Limb (tissue), 2 donors: ENCODE measurements around the gene DPEP1.
"Not testable (repeated sequence)": the region's sequence is repeated elsewhere in the genome, so short reads cannot be mapped to it uniquely, and the experiment has no call there.

ENCODE experiments used
- DNase-seq, 2 donors: peaks; one replicate each; pipeline ENCODE4 v3.0.0-alpha.2; 2016; ENCODE audit errors: extremely low spot score in 2 of 2

DPEP1 gene

DNA sequence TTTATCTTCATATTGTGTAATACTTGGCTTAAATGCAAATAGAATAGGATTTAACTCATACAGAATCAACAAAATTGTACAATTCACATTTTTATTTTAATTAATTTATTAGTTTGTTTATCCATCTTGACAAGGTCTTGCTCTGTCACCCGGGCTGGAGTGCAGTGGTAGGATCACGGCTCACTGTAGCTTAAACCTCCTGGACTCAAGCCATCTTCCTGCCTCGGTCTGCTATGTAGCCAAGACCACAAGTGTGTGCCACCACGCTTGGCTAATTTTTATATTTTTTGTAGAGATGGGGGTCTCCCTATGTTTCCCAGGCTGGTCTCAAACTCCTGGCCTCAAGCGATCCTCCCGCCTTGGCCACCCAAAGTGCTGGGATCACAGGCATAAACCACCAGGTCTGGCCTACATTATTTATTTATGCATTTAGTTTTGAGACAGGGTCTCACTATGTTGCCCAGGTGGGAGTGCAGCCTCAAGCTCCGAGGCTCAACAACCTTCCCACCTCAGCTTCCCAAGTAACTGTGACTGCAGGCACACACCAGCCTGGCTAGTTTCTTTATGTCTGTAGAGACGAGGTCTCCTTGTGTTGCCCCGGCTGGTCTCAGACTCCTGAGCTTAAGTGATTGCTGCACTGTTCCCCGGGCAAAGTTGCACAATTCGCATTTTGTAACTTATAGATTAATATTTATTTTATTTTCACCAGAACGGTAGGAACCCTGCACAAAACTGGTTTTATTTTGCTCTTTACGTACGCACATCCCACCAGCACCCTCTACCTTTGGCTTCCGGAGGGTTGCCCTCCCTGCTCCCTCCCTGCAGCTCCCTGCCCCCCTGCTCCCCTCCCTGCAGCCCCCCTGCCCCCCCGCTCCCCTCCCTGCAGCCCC, 4.9 kb downstream of the DPEP1 start:
- DNase-seq: no peak

GRCh38 chr16:89619840-89620239, 6.4 kb downstream of the DPEP1 start:
- DNase-seq: no peak

DNA sequence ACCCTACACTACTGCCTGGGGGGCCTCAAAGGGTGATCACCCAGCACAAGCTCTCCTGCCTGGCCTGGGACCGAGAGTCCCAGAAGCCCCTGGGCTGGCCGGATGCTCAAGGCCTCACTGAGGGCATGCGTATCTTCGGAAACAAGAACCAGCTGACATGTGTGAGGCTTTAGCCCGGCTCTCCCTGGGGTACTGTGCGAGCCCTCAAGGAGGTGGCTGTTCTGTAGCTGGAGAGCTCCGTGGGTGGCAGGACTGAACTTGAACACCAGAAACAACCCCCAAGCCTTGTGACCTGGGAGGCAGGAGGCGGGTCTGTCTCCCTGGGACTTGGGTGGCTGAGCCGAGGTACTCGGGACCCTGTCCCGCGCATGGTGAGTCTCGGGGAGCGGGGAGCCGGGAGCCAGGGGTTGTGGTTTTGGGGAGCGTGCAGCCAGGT, 7.0 kb downstream of the DPEP1 start:
- DNase-seq: no peak

GRCh38 chr16:89621136-89621697, 7.8 kb downstream of the DPEP1 start:
- no peak for DNase-seq

- DNase-seq: no peak
These were observed 8.4 kb downstream of the DPEP1 start for GRCh38 chr16:89621698-89622409.

DNA sequence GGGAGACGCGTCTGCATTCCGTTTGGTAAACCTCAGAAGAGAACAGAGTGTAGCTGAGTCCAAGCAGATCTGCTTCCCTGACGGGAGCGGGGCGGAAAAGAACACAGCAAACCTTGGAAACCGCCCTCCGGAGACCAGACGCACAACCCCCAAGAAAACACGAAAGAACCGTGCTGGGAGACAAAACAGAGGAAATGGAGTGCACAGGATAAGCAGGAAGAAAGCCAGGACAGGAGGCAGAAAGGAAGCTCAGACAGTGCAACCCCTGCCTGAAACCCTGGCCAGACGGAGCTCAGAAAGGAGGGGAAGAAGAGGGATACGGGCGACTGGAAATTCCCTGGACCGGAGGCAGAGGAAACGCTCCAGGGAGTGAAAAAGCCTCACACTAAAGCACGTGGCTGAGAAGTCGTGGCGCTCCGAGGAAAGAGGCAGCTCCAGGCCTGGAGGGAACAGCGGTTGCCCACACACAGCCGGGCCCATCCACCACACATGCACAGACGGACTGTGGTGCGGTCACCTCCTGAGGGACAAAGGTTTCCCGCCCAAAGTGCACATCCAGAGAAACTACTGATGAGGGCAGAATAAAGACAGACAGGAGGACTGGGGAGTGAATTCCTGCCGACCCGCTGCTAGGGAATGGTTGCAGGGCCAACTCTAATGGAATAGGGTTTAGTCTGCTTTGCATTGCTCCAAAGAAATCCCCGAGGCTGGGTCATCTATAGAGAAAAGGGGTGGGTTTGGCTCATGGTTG, 10.2 kb downstream of the DPEP1 start:
- DNase-seq: no peak

DNA sequence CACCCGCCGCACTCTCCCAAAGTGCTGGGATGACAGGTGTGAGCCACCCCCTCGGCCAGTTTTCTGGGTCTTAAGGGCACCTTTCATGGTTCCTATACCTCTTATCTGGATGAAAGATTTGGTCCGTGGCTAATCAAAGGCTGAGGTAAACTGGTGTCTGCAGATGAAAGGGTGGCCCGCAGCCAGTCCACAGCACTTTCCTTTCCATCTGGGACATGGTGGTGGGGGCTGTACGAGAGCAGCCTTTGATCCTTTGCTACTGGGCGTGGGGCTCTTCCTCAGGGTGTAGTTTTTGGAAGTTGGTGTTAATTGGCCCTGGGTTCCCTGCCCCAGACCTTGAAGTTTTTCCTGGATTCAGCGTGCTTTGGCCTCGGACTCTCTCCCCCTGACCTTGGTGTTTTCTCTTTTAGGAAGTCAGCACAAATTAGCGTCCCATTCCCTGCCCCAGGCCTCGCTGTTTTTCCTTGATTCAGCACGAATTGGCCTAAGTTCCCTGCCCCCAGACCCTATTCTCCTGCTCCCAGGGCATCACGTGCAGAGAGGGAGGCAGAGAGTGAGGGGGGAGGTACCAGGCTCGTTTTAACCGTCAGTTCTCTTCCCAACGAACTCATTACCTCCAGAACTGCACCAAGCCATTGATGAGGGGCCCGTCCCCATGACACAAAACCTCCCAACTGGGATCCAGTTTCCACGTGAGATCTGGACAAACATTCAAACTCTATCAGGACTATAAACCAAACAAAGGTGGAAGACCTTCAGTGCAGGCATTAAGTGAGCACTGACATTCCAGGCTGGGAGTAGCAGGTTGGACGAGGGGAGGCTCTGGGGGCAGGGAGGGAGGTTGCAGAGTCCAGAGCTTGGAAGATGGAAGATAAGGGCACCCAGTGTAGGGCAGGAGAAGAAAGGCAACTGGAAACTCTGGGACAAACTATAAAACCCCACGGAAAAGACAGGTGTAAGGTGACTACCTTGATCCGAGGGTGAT, 11.6 kb downstream of the DPEP1 start:
- no peak for DNase-seq

DNA sequence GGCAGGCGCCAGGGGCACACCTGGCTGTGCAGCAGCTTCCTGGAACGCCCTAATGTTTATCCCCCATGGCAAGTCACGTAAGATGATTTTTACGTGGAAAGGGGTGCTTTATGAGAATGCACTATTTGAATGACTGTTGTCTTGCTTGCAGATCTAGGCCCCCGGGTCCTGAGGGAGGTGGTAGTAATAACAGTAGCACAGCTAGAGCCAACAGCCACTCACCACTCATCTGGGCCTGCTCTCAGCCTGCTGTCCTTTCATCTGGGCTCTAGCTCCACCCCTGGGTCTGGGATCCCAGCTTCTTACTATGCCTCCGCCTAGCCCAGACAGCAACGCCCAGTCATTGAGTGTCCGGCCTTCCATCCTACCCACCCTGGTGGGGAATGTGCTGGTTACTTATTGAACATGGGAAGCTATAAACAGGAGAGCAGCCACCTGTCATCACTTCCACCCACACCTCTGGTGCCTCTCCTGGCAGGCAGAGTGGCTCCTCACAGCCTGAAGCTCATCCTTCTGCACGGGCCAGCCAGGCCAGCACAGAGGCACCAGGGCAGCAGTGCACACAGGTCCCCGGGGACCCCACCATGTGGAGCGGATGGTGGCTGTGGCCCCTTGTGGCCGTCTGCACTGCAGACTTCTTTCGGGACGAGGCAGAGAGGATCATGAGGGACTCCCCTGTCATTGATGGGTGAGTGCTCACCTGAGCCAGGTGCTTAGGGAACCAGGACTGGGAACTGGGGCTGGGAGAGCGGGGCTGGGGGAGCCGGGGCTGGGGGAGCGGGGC, 16.6 kb downstream of the DPEP1 start:
- no peak for DNase-seq

GRCh38 chr16:89633064-89633631, 19.7 kb downstream of the DPEP1 start:
- no peak for DNase-seq

DNA sequence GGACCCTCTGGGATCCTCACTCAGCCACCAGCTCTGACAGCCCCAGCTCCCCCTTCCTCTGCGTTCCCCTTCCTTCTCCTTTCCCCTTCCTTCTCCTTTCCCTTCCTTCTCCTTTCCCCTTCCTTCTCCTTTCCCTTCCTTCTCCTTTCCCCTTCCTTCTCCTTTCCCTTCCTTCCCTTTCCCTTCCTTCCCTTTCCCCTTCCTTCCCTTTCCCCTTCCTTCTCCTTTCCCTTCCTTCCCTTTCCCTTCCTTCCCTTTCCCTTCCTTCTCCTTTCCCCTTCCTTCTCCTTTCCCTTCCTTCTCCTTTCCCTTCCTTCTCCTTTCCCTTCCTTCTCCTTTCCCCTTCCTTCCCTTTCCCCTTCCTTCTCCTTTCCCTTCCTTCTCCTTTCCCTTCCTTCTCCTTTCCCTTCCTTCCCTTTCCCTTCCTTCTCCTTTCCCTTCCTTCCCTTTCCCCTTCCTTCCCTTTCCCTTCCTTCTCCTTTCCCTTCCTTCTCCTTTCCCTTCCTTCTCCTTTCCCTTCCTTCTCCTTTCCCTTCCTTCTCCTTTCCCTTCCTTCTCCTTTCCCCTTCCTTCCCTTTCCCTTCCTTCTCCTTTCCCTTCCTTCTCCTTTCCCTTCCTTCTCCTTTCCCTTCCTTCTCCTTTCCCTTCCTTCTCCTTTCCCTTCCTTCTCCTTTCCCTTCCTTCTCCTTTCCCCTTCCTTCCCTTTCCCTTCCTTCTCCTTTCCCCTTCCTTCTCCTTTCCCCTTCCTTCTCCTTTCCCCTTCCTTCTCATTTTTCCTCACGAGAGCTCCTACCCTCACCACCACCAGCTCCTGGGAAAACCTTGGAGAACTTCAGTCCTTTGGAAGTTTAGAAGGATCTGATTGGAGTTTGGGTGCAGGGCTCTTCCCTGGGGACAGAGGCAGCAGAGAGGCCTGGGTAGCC, 21.3 kb downstream of the DPEP1 start:
- DNase-seq: not testable (repeated sequence)

DNA sequence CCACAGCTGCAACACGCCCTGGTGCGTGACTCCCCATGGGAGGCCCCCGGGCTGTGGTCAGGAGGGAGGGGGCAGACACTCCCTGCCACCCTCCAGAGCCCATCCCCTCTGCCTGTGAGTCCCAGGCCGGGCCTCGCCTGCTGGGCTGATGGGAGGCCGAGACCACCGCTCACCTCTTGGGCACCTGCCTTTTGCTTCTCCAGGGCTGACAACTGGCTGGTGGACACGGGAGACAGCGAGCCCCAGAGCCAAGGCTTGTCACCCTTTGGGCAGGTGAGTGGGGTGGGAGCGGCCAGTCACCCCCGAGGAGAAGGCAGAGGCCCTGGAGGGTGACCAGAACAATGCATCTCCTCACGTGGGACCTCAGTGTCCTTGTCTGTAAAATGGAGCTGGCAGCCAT, 23.2 kb downstream of the DPEP1 start:
- DNase-seq: no peak

- DNase-seq: no peak
These were observed 23.9 kb downstream of the DPEP1 start for GRCh38 chr16:89637379-89637778.

DNA sequence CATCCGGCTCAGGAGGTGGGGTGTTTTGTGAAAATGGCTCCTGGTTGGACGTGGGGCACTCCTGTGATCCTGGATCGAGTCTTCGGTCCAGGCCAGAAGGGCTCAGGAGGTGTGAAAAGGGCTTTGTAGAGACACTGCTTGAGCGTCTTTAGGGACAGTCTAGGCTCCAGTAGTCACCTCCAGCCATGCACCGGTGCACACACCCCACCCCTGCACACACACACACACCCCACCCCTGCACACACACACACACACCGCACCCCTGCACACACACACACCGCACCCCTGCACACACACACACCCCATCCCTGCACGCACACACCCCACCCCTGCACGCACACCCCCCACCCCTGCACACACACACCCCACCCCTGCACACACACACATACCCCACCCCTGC, 25.0 kb downstream of the DPEP1 start:
- DNase-seq: no peak

GRCh38 chr16:89639385-89639784, 25.9 kb downstream of the DPEP1 start:
- DNase-seq: no peak

DNA sequence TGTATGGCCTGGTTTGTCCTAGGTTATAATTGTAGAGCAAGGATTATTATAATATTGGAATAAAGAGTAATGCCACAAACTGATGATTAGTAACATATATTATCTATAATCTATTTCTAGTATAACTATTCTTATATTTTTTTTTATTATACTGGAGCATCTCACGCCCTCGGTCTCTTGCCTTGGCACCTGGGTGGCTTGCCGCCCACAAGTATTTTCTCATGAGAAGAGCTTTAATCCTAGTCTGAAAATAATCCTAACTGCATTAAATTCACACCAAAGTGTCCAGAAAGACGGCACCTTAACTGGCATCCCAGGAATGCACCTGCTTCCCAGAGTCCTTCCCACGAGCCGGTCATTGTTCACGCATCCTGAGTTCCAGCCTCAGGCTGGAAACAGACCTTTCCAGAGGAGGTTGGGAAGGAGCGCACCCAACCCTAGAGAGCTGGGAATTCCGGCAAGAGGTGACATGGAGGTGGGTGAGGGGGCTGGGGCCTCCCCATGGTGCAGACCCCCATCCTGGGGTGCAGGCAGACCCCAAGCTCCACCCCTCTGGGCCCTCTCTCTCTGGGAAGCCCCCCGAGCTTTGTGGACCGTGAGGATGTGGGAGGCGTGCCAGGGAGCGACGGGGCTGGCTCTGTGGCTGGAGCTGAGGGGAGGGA, 28.1 kb downstream of the DPEP1 start:
- DNase-seq: no peak

- DNase-seq: no peak
These were observed 29.1 kb downstream of the DPEP1 start for GRCh38 chr16:89642574-89642973.

GRCh38 chr16:89643769-89644300, 30.4 kb downstream of the DPEP1 start:
- DNase-seq: no peak
